RKO (cell line): ENCODE results near the gene HACL1.
"Not testable (repeated sequence)": the region's sequence is repeated elsewhere in the genome, so short reads cannot be mapped to it uniquely, and the experiment has no call there.

Experiments used
- DNase-seq: peaks from one replicate; pipeline ENCODE4 v3.0.0-alpha.2; 2016; ENCODE audit warnings: low spot score

Gene HACL1

DNA sequence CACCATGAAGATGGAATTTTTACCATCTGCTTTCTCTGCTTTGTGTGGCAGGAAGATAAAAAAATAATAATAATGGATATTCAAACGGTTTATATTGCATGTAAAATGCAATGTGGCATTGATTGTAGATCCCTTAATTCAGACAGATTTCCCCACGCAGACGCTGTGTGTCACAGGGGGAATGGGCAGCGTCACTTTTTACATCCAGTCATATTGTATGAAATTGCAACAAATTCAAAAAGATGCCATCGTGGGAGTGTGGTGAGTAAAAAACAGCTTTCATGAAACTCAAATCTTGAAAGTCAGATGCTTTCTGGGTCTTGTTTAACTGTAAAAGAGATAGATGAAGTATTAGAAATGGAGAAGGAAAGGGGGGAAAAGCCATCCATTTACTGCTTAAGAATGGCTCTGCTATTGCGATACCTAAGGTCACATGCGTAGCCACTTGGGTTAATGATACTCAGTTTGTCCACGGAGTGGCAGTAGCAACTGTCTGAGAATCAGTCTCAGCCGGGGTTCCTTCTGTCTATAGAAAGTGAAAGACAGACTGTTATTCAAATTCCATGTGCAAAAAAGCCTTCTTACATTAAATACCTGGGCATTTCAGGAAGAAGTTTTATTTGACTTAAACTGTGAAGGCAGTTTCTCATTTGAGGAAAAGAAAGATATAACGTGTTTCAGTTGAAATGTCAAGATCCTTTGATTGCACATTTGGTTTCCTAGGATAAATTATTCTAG, 28.7 kb upstream of the HACL1 start:
- DNase-seq: peak; percentile 88

DNA sequence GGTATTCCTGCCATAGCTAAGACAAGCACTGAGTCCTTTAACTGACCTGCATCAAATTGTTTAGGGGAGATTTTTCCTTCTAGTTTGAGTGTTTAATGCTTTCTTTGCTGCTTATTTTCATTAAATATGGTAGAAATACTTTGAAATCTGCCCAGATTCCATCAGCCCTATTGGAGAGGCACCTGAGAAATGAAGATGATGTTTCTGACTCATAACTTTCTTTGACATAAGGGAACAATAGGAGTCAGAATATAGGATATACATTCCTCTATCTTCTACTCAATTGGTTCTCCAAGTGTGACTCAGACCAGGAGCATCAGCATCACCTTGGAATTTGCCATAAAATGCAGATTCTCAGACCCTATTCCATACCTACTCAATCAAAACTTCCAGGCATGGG, 27.6 kb upstream of the HACL1 start:
- no peak for DNase-seq

DNA sequence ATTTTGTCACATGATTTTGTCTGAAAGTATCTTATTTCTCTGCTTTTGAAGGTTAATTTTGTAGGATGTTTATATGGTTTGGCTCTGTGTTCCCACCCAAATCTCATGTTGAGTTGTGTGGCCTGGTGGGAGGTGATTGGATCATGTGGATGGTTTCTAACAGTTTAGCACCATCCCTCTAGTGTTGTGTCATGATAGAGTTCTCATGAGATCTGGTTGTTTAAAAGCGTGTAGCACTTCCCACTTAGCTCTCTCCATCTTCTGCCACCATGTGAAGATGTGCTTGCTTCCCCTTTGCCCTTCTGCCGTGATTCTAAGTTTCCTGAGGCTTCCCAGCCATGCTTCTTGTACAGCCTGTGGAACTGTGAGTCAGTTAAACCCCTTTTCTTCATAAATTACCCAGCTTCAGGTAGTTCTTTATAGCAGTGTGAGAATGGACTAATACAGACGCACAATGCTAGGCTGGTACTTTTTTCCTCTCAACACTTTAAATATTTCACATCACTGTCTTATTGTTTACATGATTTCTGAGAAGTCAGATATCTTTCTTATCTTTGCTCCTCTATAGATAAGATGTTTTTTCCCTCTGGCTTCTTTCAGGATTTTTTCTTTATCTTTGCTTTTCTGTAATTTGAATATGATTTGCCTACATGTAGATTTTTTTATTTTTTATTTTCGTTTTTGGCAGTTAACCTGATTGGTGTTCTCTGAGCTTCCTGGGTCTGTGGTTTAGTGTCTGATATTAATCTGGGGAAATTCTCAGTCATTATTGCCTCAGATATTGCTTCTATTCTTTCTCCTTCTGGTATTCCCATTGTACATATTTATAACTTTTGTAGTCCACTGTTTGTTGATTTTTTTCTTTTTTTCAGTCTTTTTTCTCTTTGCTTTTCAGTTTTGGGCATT, 22.4 kb upstream of the HACL1 start:
- DNase-seq: no peak

DNA sequence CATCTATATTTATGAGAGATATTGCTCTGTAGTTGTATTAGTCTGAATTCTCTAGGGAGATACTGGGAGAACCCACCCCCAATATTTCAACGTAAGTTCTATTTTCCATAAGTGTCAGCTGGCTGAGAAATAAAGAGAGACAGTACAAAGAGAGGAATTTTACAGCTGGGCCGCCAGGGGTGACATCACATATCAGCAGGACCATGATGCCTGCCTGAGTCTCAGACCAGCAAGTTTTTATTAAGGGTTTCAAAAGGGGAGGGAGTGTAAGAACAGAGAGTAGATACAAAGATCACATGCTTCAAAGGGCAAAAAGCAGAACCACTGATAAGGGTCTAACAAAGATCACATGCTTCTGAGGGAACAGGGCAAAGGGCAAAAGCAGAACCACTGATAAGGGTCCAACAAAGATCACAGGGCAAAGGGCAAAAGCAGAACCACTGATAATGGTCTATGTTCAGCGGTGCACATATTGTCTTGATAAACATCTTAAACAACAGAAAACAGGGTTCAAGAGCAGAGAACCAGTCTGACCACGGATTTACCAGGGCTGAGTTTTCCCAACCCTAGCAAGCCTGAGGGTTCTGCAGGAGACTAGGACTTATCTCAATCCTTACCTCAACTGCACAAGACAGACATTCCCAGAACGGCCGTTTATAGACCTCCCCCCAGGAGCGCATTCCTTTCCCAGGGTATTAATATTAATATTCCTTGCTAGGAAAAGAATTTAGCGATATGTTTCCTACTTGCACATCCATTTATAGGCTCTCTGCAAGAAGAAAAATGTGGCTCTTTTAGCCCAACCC, 18.5 kb upstream of the HACL1 start:
- DNase-seq: not testable (repeated sequence)

DNA sequence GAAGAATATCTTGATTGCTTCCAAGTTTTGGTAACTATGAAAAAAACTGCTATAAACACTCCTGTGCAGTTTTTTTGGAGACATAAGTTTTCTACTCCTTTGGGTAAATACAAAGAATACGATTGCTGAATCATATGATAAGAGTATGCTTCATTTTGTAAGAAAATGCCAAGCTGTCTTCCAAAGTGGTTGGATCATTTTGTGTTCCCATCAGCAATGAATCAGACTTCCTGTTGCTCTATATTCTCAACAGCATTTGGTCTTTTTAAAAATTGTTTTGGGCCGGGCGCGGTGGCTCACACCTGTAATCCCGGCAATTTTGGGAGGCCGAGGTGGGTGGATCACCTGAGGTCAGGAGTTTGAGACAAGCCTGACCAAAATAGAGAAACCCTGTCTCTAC, 14.7 kb upstream of the HACL1 start:
- DNase-seq: no peak

DNA sequence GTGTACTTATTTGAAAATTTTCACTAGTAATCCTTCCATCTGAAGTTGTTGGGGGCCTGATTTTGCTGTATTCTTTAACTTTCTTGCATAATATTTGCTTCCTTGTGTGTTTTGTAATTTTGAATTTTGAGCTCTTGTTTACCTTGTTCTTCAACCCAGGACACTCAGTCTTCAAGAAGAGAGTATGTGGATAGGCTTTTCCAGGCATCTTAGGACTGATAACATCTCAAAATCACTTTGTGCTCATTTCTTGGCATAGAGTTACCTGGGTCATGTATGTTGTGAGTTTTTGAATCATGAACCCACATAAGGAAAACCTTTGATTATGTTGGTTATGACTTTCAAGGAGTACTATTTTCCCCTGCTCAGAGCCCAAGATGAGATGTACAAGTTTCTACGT, 13.6 kb upstream of the HACL1 start:
- no peak for DNase-seq

DNA sequence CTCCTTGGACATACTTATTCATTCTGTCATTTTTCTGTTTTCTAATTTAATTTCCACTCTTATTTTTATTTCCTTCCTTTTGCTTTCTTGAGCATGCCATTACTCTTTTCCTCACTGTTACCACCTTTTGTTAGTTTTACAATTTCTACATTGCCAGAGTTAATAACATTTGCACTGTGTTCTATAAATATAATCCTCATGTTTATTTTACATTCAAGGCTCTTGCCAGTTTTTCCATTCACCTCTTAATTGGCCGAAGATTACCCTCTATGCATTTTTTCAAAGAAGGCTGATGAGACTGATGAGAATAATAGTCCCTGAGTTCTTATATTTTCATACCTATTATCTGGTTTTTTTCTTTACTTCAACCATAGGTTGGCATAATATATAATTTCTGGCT, 10.6 kb upstream of the HACL1 start:
- DNase-seq: no peak

DNA sequence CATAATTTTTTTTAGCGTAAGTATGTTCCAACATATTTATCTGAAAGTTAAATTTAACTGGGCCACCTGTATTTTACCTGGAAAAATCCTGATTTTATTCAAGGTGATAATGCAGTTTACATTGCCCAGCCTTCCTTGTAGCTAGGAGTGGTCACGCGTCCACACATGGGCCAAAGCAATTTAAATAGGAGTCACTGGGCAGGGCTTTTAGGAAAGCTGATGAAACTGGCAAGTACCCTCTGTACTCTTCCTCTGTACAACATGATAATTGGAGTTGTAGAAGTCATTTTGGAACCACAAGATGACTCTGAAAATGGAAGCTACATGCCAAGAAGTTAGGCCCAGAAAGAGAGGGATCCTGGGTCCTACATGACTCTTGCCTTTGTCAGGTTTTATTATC, 9.6 kb upstream of the HACL1 start:
- no peak for DNase-seq

DNA sequence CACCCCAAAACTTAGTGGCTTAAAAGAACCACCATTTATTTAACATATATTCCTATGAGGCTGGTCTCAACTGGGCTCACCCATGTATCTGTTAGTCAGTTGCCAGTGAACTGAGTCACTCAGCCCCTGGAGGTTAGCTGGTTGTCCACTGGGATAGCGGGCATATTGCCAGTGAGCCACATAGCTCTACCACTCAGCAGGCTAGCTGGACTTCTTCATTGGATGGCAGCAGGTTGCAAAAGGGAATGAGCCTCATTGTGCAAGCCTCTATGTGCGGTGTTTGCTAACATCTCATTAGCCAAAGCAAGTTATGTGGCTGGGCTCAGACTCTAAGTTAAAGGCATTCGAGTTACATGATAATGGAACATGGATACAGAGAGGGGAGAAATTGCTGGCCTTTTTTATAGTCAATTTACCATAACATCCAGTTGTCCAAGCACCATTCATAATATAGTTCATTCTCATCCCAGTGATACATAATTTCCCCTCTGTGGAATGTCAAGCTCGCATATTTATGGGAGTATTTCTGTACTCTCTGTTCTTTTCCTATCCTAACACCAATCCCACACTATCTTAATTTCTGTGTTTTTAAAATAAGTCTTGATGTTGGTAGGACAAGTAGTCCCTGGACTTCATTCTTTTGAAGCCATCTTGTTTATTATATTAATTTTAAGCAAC, 8.9 kb upstream of the HACL1 start:
- DNase-seq: peak; percentile 68

DNA sequence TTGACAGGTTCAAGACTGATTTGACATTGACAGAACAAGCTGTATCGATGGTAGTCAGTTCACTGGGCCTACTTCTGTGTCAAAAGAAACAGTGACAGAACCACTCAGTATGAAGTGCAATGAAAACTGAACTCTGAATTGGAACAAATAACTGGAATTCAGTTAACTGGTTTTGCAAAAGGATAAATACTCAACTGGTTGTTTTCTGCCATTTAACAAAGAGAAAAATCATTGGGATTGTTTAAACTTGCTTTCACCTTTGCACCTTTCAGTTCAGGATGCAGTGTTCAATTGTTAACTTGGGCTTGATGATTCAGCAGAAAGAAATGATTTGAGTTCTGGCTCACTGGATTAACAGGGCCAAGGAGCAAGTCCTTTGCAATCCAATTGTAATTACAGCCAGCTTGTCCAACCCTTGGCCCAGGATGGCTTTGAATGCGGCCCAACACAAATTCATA, 5.1 kb upstream of the HACL1 start:
- DNase-seq: no peak

DNA sequence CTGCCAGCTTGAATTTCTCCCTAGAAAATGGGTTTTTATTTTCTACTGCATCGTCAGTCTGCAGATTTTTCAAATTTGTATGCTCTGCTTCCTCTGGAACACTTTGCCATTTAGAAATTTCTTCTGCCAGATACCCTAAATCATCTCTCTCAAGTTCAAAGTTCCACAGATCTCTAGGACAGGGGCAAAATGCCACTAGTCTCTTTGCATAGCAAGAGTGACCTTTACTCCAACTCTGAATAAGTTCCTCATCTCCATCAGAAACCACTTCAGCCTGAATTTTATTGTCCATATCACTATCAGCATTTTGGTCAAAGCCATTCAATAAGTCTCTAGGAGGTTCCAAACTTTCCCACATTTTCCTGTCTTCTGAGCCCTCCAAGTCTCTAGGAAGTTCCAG, 3.2 kb upstream of the HACL1 start:
- DNase-seq: not testable (repeated sequence)

DNA sequence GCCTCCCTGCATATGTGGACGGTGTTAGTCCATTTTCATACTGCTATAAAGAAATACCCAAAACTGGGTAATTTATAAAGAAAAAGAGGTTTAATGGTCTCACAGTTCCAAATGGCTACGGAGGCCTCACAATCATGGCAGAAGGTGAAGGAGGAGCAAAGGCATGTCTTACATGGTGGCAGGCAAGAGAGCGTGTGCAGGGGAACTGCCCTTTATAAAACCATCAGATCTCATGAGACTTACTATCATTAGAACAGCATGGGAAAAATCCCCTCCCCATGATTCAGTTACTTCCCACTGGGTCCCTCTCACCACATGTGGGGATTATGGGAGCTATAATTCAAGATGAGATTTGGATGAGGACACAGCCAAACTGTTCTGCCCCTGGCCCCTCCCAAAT, 1.4 kb upstream of the HACL1 start:
- DNase-seq: not testable (repeated sequence)

DNA sequence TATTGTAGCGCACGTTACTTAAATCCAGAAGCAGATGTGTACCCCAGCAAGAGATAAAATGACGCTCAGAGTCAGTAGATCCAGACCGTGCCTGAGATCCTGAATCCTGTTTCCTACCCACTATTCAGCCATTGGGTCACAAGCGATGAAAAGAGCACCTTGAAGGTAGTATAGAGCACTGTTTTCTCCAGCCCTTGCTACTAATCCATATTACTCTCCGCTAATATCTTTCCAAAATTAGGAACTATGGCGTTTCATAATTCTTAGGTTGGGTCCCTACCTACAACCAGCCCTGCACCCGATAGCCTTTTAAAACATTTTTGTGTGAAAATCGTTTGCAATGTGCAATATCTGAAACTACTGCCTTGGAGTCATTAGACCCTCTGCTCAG, 772 bp upstream of the HACL1 start:
- no peak for DNase-seq

DNA sequence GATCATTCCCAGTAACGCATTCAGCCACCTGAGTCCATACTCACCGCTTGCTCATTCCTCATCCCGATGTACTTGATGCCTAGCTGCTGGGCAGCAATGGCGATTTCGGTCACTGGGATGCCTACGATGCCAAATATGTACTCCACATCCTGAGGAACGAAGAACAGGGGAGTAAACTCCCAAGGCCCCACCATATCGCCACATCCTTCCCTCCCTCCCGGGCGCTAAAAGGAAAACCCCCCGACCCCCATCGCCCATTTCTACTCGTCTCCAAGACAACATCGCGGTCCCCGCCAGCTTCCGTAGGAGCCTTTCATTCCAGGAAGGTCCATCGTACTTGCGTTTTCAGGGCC, 347 bp downstream of the HACL1 start:
- DNase-seq: peak; percentile 66

DNA sequence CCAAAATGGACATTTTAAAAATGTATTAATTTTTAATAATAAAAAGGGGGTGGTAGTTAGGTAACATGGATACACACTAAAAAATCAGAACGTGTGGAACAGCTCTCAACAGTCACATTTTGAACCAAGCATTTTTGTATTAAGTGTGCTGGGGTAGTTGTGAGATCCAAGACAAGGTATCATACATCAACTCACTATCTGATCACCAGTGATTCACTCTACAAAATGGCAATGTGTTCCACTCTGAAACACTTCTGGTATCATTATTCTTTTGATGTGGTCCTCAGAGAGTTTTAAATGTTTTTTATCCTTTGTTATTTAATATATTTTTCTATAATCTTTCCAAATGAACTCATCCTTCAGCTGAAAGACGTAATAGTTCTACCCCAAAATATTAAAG, 5.4 kb downstream of the HACL1 start:
- DNase-seq: no peak

DNA sequence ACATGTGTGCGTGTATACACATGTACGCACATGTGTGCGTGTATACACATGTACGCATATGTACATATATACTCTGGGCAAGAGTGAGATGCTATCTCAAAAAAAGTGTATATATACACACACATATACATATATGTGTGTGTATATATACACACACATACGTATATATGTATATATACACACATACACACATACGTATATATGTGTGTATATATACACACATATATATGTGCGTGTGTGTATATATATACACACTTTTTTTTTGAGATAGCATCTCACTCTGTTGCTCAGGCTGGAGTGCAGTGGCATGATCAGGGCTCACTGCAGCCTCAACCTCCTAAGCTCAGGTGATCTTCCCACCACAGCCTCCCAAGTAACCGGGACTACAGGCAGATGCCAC, 8.4 kb downstream of the HACL1 start:
- DNase-seq: no peak

DNA sequence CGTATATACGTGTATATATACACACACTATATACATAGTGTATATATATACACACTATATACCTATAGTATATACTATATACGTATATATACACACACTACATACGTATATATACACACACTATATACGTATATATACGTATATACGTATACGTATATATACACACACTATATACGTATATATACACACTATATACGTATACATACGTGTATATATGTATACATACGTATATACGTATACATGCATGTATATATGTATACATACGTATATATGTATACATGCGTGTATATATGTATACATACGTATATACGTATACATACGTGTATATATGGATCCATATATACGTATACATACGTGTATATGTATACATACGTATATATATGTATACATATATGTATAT, 9.4 kb downstream of the HACL1 start:
- DNase-seq: no peak

DNA sequence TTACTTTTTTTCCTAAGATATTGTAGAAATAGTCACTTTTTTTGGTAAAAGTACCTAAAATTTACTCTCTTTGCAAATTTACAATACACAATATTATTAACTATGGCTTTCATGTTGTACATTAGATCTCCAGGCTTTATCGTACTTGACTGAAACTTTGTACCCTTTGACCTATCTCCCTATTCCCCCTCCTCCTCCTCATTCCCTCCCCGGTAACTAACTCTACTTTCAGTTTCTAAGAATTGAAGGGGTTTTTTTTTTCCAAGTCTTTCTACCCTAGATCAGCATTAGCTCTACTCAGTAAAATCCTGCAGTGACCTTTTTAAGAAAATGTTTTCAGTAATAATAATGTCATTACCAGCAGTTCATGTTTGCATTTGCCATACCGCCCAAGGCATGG, 10.1 kb downstream of the HACL1 start:
- no peak for DNase-seq

DNA sequence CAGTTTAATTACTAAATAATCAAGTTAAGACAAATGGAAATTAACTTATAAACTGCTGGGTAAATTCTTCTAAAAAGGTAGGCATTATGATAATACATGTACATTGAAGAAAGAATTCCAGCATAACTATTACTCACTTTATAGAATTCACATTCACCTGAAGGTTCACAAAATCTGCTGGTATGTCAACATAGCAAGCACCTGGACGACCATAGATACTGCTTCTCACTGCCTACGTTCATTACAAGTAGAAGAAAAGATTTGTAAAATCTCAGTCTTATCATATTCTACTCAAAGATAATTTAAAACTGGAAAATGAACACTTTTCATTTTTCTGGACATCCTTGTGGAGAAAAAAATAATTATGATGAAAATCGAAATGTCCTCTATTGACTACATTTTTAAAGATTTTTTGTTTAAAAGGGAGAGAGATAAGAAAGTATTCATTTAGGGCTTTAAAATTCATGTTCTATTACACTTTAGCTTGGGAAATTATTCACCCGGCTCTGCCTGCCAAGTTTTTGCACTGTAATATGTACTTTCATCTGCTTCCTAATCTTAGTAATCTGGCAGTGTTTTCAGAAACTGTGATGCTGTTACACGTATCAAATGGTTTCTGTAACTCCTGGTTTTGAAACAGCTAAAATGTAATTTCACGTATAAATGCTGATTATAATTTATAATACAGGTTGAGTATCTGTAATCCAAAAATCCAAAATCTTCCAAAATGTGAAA, 16.1 kb downstream of the HACL1 start:
- no peak for DNase-seq

DNA sequence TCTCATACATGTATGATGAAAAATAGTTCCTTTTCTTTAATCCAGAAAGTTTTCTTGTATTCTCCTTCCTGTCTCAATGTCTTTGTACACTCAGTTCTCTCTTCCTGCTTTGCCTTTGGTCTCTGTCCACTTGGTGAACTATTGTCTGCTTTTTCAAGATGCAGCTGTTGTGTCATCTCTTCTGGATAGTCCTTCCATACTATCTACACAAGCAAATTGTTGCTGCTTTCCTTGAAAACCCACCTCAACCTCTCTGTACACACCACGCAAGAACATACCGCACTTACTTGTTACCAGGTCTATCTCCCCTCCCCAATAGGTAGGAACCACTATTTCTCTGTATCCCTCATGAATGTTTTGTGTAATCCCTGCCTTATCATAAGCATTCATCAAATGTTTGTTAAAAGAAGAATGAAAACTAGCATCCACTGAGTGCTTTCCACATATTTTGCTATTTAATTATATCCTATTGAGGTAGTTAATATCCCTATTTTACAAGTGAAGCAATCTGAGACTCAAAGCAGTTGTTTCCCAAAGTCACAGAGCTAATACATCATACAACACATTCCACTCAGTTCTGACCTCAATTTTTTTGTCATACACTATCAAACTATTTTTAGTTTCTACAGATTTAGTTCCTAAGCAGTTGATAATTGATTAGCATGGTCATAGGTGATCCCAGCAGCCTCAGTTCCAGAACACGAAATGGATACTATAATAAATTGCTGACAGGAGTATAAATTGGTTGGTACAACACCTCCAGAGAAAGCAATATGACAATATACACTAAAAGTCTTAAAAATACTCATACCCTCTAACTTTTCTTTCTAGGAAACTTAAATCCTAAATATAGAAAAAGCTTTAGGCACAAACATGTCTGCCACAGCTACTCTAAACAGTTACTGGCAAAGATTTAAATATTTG, 19.6 kb downstream of the HACL1 start:
- no peak for DNase-seq
